Ascending aorta (tissue), 2 donors: ENCODE results near the gene SENP5. TPM values are rescaled to one million over a fixed set of nuclear protein-coding genes. Genes with fewer than 3 reads are reported as not detected.

Experiments used
- DNase-seq, 2 donors: peaks; one replicate each; pipeline ENCODE4 v3.0.0-alpha.2; 2019; ENCODE audit warnings: low spot score in 2 of 2
- H3K27ac ChIP-seq, 2 donors: fragments of 200-600 bp; sonication (generic); one replicate each; pipeline ENCODE4 v1.5.1; 2016 to 2017; ENCODE audit warnings: mild to moderate bottlenecking in 1 of 2
- H3K27me3 ChIP-seq: fragments of 200-600 bp; sonication (generic); one replicate; pipeline ENCODE4 v1.5.1; 2017
- H3K36me3 ChIP-seq, 2 donors: fragments of 200-600 bp; sonication (generic); one replicate each; pipeline ENCODE4 v1.5.1; 2016
- H3K4me1 ChIP-seq, 2 donors: fragments of 200-600 bp; sonication (generic); one replicate each; pipeline ENCODE4 v1.5.1; 2016 to 2017; ENCODE audit warnings: mild to moderate bottlenecking in 1 of 2
- H3K4me3 ChIP-seq, 2 donors: fragments of 200-600 bp; sonication (generic); one replicate each; pipeline ENCODE4 v1.5.1; 2016 to 2017; ENCODE audit warnings: mild to moderate bottlenecking in 1 of 2
- H3K9me3 ChIP-seq, 2 donors: fragments of 200-600 bp; sonication (generic); one replicate each; pipeline ENCODE4 v1.5.1; 2016
- CTCF ChIP-seq, 3 experiments: fragments of 200-600 bp in 2 of 3; fragments of 450-650 bp in 1 of 3; sonication (generic) in 2 of 3; IDR thresholded peaks; one replicate each; pipeline ENCODE4 v1.5.1; 2016 to 2019; ENCODE audit warnings: antibody characterized with exemption in 3 of 3, mild to moderate bottlenecking in 1 of 3, moderate library complexity in 1 of 3
- intact Hi-C: fragments of 100-400 bp; cut with DNase I; formaldehyde crosslinking; loops from one replicate; pipeline ENCODE4 v1.15.1; 2023
- total RNA-seq: library from RNA; depleted of rRNA; stranded (reverse); fragments of >200 nt; gene quantifications from one replicate; pipeline ENCODE4 v1.1.0, GENCODE V29; 2016

The SENP5 gene
- total RNA-seq, 1 donor from 2014 or later: 11.0 TPM

GRCh38 chr3:196969134-196969659 is 101.5 kb downstream of the SENP5 start:
- intact Hi-C loops: loop anchor here (2.0 to 10.0 kb wide), 3 partner anchors 26 to 586 kb away; partner anchors contain the start of genes BDH1 and NCBP2
- Histone ChIP-seq H3K27ac (peak overlapping the region; percentile 70 to 73), H3K36me3 (no peaks in the 10 kb centered on the region), H3K27me3 (no peaks in the 10 kb centered on the region), H3K4me1 (peaks cover 0 to 3% of the 10 kb centered on the region in 2 donors), H3K4me3 (peak overlapping the region; percentile 89 to 92), H3K9me3 (no peaks in the 10 kb centered on the region)
- TF ChIP-seq CTCF (IDR thresholded peaks at IDR 0.05): no peak
- DNase-seq: no peak

GRCh38 chr3:196969660-196970546 is 102.2 kb downstream of the SENP5 start:
- Histone ChIP-seq H3K36me3 (no peaks in the 10 kb centered on the region), H3K27me3 (no peaks in the 10 kb centered on the region), H3K27ac (peak overlapping the region in 1 of 2 donors; percentile 70), H3K9me3 (no peaks in the 10 kb centered on the region), H3K4me1 (peaks cover 0 to 3% of the 10 kb centered on the region in 2 donors), H3K4me3 (peak overlapping the region; percentile 89 to 92)
- DNase-seq: no peak
- intact Hi-C loops: loop anchor here (2.0 to 10.0 kb wide), 3 partner anchors 27 to 585 kb away; partner anchors contain the start of genes BDH1 and NCBP2
- peak in 2 of 3 experiments; percentile 55 to 94 for TF ChIP-seq CTCF (IDR thresholded peaks at IDR 0.05)

- Histone ChIP-seq H3K4me1 (peaks cover 0 to 3% of the 10 kb centered on the region in 2 donors), H3K27ac (no peak overlapping the region), H3K9me3 (no peaks in the 10 kb centered on the region), H3K36me3 (no peaks in the 10 kb centered on the region), H3K4me3 (peak overlapping the region in 1 of 2 donors; percentile 92), H3K27me3 (no peaks in the 10 kb centered on the region)
- no peak for DNase-seq
- intact Hi-C loops: no loop called here
- TF ChIP-seq CTCF (IDR thresholded peaks at IDR 0.05): no peak
Measured at GRCh38 chr3:196970547-196971093, 102.9 kb downstream of the SENP5 start.

- TF ChIP-seq CTCF (IDR thresholded peaks at IDR 0.05): no peak
- Histone ChIP-seq H3K27ac (no peak overlapping the region), H3K4me1 (peaks cover 0 to 3% of the 10 kb centered on the region in 2 donors), H3K4me3 (no peak overlapping the region), H3K27me3 (no peaks in the 10 kb centered on the region), H3K36me3 (no peaks in the 10 kb centered on the region), H3K9me3 (no peaks in the 10 kb centered on the region)
- intact Hi-C loops: no loop called here
- DNase-seq: no peak
Measured at GRCh38 chr3:196971094-196971698, 103.5 kb downstream of the SENP5 start.

- Histone ChIP-seq H3K4me1 (no peaks in the 10 kb centered on the region), H3K9me3 (no peaks in the 10 kb centered on the region), H3K36me3 (no peaks in the 10 kb centered on the region), H3K4me3 (no peak overlapping the region), H3K27me3 (no peaks in the 10 kb centered on the region), H3K27ac (no peak overlapping the region)
- DNase-seq: peak in 1 of 2 donors; percentile 42
- intact Hi-C loops: no loop called here
- TF ChIP-seq CTCF (IDR thresholded peaks at IDR 0.05): no peak
Measured at GRCh38 chr3:196974661-196975060, 106.9 kb downstream of the SENP5 start.
